ENCODE results near the gene POLE.
A peak's percentile ranks its signal among the peaks of the same experiment; 100 is the strongest.

The POLE gene

DNA sequence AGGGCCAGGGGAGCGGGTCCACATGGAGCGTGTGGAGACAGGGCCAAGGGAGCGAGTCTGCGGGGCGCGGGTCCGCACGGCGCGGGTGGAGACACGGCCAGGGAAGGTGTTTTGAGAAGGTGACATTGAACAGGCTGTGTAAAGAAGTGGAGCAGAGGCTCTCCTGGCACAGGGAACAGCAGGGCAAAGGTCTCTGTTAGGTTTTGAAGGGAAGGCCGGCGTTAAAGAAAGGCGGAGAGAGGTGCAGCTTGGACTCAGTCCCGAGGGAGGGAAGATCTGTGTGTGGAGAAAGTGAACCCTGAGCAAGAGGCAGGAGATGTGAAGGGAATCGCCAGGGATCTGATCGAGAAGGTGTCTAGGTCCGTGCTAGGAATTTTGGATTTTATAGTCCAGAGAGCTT is 2.1 kb upstream of the POLE start:
- no peaks in the 10 kb centered on the region; the same call in 1 of the 2 replicates for H3K9me3 ChIP-seq (ENCODE audit: control insufficient read depth, insufficient read depth, low read length)
- H3K27ac ChIP-seq (ENCODE audit: low read depth, low read length): no peak overlapping the region
- no peaks in the 10 kb centered on the region for H3K27me3 ChIP-seq (ENCODE audit: control insufficient read depth, low read length)
- peaks cover 41% of the 10 kb centered on the region for H3K36me3 ChIP-seq (ENCODE audit: control insufficient read depth, low read length)
- H3K4me3 ChIP-seq (ENCODE audit: low read length): peak overlapping the region; percentile 47
- H4K20me1 ChIP-seq (ENCODE audit: control insufficient read depth, insufficient read depth, low read depth, low read length): peaks cover 9% of the 10 kb centered on the region
- H3K4me2 ChIP-seq (ENCODE audit: low read length): peak overlapping the region; percentile 50
- H3K9me2 ChIP-seq (replicated peaks; ENCODE audit: control insufficient read depth, low read length): no peaks in the 10 kb centered on the region
- peaks cover 26% of the 10 kb centered on the region for H3K4me1 ChIP-seq (ENCODE audit: control insufficient read depth, low read length)
- no peak for TF ChIP-seq CTCF (IDR thresholded peaks at IDR 0.05; ENCODE audit: low read depth, low read length, poor library complexity, severe bottlenecking)
- no peak for TF ChIP-seq EZH2phosphoT487 (IDR thresholded peaks at IDR 0.05; ENCODE audit: borderline replicate concordance, low read length)
- peaks cover 48% of the 10 kb centered on the region for H3K79me2 ChIP-seq (ENCODE audit: control insufficient read depth, low read length)
- H3F3A ChIP-seq (ENCODE audit: control insufficient read depth, insufficient read depth): peaks cover 15% of the 10 kb centered on the region

DNA sequence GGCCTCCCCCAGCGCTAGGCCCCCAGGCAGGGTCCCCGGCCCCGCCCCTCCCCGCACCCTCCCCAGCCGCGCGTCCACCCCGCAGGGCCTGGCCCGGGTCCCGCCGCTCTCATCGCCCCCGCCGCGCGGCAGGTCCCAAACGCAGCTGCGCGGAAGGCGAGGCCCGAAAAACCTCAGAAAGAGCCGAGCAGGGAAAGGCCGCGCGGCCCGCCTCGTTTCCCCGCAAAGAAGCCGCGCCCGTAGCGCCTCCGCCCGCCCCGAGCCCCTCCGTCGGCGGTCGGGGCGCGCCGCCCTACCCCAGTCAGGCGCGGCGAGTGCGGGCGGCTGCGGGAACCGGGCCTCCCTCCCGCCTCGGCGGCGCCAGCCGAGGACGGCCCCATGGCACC is 324 bp downstream of the POLE start:
- TF ChIP-seq CTCF (IDR thresholded peaks at IDR 0.05; ENCODE audit: low read depth, low read length, poor library complexity, severe bottlenecking) (no peak), EZH2phosphoT487 (IDR thresholded peaks at IDR 0.05; ENCODE audit: borderline replicate concordance, low read length) (no peak)
- Histone ChIP-seq H3K4me1 (ENCODE audit: control insufficient read depth, low read length) (peaks cover 35% of the 10 kb centered on the region), H3K79me2 (ENCODE audit: control insufficient read depth, low read length) (peaks cover 70% of the 10 kb centered on the region), H3K9me3 (ENCODE audit: control insufficient read depth, insufficient read depth, low read length) (no peaks in the 10 kb centered on the region; the same call in 1 of the 2 replicates), H3K4me3 (ENCODE audit: low read length) (peak overlapping the region; percentile 75), H3F3A (ENCODE audit: control insufficient read depth, insufficient read depth) (peaks cover 14% of the 10 kb centered on the region), H4K20me1 (ENCODE audit: control insufficient read depth, insufficient read depth, low read depth, low read length) (peaks cover 15% of the 10 kb centered on the region), H3K27me3 (ENCODE audit: control insufficient read depth, low read length) (no peaks in the 10 kb centered on the region), H3K4me2 (ENCODE audit: low read length) (peak overlapping the region; percentile 89), H3K27ac (ENCODE audit: low read depth, low read length) (peak overlapping the region; percentile 41), H3K36me3 (ENCODE audit: control insufficient read depth, low read length) (peaks cover 48% of the 10 kb centered on the region), H3K9me2 (replicated peaks; ENCODE audit: control insufficient read depth, low read length) (no peaks in the 10 kb centered on the region)

GRCh38 chr12:132685400-132685799 is 1.7 kb downstream of the POLE start:
- no peaks in the 10 kb centered on the region for H3K27me3 ChIP-seq (ENCODE audit: control insufficient read depth, low read length)
- TF ChIP-seq CTCF (IDR thresholded peaks at IDR 0.05; ENCODE audit: low read depth, low read length, poor library complexity, severe bottlenecking) (no peak), EZH2phosphoT487 (IDR thresholded peaks at IDR 0.05; ENCODE audit: borderline replicate concordance, low read length) (no peak)
- H3K79me2 ChIP-seq (ENCODE audit: control insufficient read depth, low read length): peaks cover 82% of the 10 kb centered on the region
- H4K20me1 ChIP-seq (ENCODE audit: control insufficient read depth, insufficient read depth, low read depth, low read length): peaks cover 15% of the 10 kb centered on the region
- peak overlapping the region; percentile 89 for H3K4me2 ChIP-seq (ENCODE audit: low read length)
- peaks cover 35% of the 10 kb centered on the region for H3K4me1 ChIP-seq (ENCODE audit: control insufficient read depth, low read length)
- H3K36me3 ChIP-seq (ENCODE audit: control insufficient read depth, low read length): peaks cover 48% of the 10 kb centered on the region
- H3K4me3 ChIP-seq (ENCODE audit: low read length): peak overlapping the region; percentile 75
- no peaks in the 10 kb centered on the region for H3K9me3 ChIP-seq (ENCODE audit: control insufficient read depth, insufficient read depth, low read length)
- 0 out of 2 replicates have a peak, but pooled peaks cover 6% of the 10 kb centered on the region for H3F3A ChIP-seq (ENCODE audit: control insufficient read depth, insufficient read depth)
- no peak overlapping the region for H3K27ac ChIP-seq (ENCODE audit: low read depth, low read length)
- H3K9me2 ChIP-seq (replicated peaks; ENCODE audit: control insufficient read depth, low read length): no peaks in the 10 kb centered on the region

Measured in DOHH2 (cell line).